HG03064 (cell line): ENCODE results near the gene PTX3.

Source experiments
- ATAC-seq: cut with Tn5 transposase; IDR thresholded peaks from one replicate; pipeline ENCODE4 v1.9.1; 2021; ENCODE audit warnings: low read depth; ENCODE audit not compliant: unreplicated experiment

The PTX3 gene

DNA sequence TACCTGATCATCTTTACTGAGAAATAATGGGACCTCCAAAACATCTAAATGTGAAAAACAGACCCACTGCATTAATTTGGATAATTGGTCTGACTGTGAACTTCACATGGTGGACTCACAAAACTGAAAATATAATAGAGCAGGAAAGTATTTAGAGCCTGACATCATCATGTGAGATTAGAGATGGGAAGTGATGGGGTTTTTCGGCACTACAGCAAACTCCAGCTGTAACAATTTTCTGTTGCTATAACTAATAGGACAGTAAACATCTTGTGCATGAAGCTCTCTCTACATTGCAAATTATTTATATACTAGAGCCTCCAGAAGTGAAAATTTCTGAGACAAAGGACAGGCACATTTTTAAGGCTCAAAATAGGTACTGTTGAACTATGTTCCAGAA, 34.4 kb downstream of the PTX3 start:
- ATAC-seq, result no peak

DNA sequence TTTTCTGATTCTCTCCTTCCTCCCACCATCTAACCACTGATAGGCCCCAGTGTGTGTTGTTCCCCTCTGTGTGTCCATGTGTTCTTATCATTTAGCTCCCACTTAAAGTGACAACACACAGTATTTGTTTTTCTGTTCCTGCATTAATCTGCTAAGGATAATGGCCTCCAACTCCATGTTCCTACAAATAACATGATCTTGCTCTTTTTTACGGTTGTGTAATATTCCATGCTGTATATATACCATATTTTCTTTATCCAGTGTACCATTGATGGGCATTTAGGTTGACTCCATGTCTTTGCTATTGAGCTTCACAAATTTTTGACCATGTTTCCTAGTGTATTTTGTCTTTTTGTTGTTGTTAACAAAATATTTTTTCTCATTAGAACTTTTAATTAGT, 36.0 kb downstream of the PTX3 start:
- ATAC-seq, result no peak

DNA sequence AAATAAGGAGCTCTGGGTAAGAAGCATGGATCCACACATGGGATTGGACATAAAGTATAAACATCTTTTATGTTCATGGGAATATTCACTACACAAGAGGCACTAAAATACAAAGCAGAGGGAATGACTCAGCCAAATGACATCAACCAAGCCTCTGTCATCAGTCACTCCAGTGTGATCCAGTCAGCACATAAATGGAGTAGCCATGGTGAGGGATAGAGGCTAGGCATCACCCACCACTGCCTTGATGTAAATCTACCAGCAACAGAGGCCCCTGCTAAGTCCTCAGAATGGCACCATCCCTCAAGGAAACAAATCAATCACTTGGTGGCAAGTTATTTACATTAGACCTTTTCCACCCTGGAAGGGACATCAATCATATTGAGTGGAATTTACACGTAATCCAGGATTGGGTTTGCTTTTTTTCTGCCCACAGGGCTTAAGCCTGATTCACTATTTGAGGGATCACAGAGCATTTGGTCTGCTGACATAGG, 39.3 kb downstream of the PTX3 start:
- ATAC-seq, result no peak

DNA sequence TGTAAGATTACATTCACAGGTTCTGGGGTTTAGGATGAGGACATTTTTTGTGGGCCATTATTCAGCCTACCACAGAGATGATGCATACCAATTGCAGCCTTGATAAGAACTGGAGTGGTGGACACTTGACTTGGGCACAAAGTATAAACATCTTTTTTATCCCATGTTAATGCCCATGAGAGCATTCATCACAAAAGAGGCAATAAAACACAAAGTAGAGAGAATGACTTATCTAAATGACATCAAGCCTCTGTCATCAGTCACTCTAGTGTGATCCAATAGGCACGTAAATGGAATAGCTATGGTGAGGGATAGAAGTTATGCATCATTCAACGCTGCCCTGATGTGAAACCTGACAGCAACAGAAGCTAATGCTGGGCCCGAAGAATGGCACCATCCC, 40.8 kb downstream of the PTX3 start:
- no peak for ATAC-seq

DNA sequence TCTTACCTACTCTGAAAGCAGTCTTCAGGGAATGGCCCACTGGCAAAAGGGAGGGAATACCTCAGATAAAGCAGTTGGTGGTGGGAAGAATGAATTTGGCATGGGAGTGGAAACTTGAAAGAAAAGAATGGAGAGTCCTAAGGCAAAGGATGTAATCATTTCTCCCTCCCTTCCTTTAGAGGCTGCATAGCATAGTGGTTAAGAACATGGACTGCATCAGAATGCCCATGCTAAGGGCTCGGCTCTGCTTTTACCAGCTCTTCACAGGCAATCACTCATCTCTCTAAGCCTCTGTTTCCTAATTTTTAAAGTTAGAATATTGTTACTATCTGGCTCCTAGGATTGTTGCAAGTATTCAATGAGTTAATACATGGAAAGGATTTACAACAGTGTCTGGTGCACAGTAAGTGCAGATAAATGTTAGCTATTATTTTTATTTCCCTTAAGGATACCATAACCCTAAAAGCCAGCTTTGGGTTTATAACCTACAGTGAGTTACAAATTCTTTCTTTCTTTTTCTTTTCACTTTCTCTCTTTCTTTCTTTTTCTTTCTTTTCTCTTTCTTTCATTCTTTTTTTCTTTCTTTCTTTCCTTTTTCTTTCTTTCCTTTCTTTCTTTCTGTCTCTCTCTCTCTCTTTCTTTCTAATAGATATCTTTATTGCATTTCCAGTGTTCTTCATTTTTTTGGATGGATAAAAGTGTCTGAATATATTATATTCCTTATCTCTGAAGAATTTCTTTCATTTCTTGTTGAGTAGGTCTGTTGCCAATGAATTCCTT, 43.0 kb downstream of the PTX3 start:
- no peak for ATAC-seq

DNA sequence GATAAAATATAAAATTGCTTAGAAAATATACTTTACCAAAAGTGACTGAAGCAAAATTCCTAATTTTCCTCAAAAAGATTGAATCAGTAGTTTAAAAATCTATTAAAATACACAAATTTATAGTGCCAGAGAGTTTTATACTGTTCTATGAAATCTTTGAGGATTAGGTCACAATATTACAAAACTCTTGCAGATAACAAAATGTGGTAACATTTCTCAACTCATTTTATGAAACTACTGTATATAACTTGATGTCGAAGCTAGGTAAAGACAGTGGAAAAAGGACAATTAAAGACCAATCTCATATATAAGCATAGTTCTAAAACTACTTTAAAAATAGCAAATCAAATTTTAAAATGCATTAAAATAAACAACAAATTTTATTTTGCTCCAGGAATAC, 50.7 kb downstream of the PTX3 start:
- no peak for ATAC-seq

DNA sequence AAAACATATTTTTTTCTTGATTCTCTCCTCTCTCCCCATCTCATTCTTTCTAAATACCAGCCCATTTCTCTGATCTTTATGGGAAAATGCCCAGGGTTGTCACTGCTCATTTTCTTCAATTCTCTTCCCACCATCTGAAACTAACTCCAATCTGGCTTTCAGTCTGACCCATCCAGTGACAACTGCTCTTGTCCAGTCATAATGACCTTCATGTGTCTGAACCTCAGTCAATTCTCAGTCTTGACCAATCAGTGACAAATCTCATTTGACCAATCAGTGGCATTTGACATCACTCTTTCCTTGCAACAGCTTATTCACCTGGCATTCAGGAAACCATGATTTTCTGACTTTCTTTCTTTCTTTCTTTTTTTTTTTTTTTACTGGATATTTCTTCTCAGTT, 51.5 kb downstream of the PTX3 start:
- ATAC-seq, result no peak

DNA sequence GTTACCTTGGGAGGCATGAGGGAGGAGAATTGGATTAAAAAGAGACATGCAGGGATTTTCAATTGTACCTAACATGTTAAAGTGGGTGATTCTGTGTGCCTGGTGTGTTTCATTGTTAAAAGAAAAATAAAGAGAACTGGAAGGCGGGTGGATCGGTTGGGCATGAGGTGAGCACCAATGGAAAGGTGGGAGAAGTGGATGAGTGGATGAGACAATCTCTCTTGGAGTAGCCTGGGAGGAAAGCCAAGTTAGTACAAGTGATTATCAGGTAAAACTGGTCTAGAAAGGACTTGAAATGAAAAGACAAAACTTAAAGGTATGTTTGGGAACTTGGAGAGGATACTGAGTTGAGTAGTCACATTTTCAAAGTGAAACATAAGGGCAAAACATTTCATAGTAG, 54.5 kb downstream of the PTX3 start:
- no peak for ATAC-seq
